NCI-H1694 treated with DMSO at 0.1 percent for 48 hours (cell line): ENCODE measurements around the gene IQGAP3.

Experiments
- DNase-seq: peaks from one replicate; lab custom pipeline; 2025; lab: John Stamatoyannopoulos, UW

Gene IQGAP3

DNA sequence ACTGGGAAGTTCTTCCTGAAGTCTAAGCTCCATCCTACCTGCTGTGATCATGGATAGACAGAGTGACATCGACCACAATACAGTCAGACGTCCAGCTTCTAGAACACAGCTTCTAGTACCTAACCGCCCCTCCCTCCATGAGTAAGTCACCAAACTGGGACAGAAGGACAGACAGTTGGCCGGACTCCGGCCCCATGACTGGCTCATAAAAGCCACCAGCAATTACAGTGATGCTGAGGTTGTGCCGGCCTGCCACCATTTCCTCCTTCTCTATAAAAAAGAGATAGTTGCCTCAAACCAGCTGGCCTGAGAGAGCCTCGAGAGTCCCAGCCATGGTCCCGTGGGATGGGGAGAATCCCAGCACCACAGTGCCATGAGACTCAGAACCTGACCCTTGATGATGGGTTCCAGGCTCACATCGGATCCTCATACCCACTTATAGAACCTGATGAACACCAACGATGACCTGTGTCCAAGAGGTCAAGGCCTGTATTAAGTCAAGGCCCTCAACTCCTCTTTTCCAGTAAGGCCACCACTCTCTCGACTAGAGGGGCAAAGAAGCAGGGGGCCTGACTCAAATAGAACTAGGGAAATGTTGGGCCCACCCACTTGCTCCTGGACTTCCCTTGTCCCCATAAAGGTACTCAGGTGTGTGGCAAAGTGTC is 75.2 kb downstream of the IQGAP3 start:
- no peak for DNase-seq

GRCh38 chr1:156496211-156496761 is 76.1 kb downstream of the IQGAP3 start:
- DNase-seq = no peak

DNA sequence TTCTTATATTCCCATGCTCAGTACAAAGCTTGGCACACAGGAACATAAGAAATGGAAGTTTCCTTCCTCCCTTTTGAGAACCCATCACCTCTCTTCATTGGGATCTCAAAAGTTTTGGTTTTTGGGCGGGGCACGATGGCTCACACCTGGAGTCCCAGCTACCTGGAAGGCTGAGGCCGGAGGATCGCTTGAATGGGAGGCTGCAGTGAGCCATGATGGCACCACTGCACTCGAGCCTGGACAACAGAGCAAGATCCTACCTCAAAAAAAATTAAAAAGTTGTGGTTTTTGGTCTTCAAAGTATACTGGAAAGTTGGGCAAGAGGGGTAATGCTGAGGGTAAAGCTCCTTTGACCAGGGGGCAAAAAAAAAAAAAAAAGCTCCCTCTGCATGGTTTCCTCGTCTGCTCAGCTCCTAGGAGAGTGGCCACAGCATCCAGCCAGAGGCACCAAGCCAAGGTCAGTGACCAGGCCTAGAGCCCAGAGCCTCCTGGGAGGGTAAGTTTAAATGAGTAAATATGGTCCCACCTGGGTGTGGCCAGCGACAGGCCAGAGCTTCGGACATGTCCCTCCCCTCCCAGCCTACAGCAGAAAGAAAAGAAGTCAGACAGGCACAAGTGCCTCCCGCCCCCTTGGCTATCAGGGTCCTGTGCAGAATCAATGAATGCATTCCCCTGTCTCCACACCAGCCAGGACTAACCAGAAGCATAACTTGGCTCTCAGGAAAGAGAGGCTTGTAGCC is 76.8 kb downstream of the IQGAP3 start:
- DNase-seq = no peak

- DNase-seq = no peak
Observed at GRCh38 chr1:156494309-156494895, 78.0 kb downstream of the IQGAP3 start.

GRCh38 chr1:156493742-156494141 is 78.6 kb downstream of the IQGAP3 start:
- no peak for DNase-seq

GRCh38 chr1:156493154-156493631 is 79.2 kb downstream of the IQGAP3 start:
- DNase-seq = no peak

GRCh38 chr1:156492591-156493080 is 79.7 kb downstream of the IQGAP3 start:
- DNase-seq = peak; percentile 44

- DNase-seq = no peak
Observed at GRCh38 chr1:156492013-156492590, 80.3 kb downstream of the IQGAP3 start.

DNA sequence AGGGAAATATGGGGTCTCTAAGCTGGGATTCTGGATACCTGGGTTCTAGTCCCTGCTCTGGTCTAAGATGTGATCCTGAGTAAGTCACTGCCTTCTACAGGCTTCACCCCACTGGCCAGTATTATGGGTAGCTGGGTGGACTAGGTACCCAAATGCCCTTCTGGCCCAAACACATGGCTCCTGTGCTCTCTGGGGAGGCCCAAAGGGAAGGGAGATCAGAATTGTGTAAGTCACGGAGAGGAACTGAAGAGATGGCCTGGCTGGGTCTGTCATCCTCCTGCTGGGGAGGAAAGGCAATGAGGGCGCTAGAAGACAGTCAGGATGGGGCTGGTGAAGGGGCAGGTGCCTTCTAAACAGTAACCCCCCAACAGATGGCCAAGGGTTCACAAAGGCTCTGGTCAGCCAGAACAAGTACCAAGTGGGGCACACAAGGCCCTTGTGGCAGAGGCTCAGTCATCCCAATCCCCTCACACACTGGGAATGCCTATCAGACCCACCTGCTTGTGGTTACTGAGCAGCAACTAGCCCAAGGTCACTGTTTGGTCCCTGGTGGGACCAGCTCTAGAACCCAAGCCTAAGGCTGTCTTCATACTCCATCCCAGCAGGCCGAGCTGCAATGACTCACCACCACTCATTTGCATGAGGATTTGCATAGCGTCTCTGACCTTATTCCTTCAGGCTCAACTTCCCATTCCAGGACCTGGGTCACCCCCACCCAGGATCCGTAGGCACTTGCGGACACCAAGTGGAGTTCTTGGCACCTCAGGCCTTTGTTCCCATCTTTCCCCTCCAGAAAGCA is 81.0 kb downstream of the IQGAP3 start:
- DNase-seq = no peak

GRCh38 chr1:156490401-156491032 is 81.8 kb downstream of the IQGAP3 start:
- no peak for DNase-seq

DNA sequence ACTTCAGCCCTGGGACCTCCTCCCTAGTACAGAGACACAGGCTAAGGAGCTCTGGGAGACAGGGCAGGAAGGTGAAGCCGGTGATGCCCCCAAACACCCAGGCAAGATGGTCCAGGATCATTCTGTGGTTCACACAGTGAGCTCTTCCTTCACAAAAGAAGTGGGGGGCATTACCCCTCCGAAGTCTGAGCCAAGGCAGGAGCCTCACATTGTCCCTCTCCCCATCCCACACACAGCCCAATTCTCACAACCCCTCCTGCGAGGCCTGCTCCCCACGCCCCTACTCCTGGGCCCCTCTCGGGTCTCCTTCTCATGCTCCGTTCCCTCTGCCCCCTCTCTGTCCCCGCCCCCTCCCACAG is 82.5 kb downstream of the IQGAP3 start:
- DNase-seq = no peak

- peak; percentile 99 for DNase-seq
Observed at GRCh38 chr1:156489166-156489934, 83.0 kb downstream of the IQGAP3 start.

- DNase-seq = no peak
Observed at GRCh38 chr1:156488566-156489165, 83.7 kb downstream of the IQGAP3 start.

DNA sequence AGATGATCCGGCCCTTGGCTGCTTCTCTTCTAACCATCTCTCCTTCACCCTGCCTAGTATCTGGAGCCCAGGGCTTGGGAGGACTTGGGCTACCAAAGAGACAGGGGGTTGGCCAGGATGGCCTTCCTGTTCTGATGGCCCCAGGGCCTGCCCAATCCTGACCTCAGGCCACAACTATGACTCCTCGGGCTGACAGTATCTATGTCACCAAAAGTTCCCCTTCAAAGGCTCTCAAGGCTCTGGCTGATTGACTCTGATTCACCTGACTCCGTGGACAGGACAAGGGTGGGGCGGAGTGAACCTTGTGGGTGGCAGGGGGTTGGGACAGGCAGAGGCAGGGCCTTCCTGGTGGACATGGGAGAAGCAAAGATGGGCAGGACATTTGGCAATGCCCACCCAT is 84.5 kb downstream of the IQGAP3 start:
- no peak for DNase-seq

GRCh38 chr1:156486421-156487344 is 85.7 kb downstream of the IQGAP3 start:
- DNase-seq = no peak

GRCh38 chr1:156485984-156486383 is 86.4 kb downstream of the IQGAP3 start:
- DNase-seq = no peak

- no peak for DNase-seq
Observed at GRCh38 chr1:156484480-156485058, 87.8 kb downstream of the IQGAP3 start.

GRCh38 chr1:156483397-156483796 is 89.0 kb downstream of the IQGAP3 start:
- no peak for DNase-seq
